H1 (cell line): ENCODE data around the gene DENND1A. TPM values are rescaled to one million over a fixed set of nuclear protein-coding genes. Genes with fewer than 3 reads are reported as not detected.

Experiments used
- CTCF ChIA-PET: fragments of 300-600 bp; sonication (Branson Sonifier 250); formaldehyde crosslinking; loops from one replicate; lab custom pipeline; 2021; ENCODE audit not compliant: partially characterized antibody; lab: Charles Lee
- POLR2A ChIA-PET: fragments of 300-600 bp; sonication (Branson Sonifier 250); formaldehyde crosslinking; loops from one replicate; lab custom pipeline; 2021; ENCODE audit warnings: inconsistent platforms; ENCODE audit not compliant: partially characterized antibody; lab: Charles Lee
- DNase-seq, 2 experiments: peaks; one replicate each; pipeline versions ENCODE4 v3.0.0 to v3.0.0-alpha.2; 2010 to 2022; ENCODE audit warnings: low spot score in 2 of 2, low read depth in 1 of 2, mixed read lengths in 1 of 2
- FAIRE-seq: peaks from 2 replicates; lab custom pipeline; 2011; peaks lifted over from hg19 to GRCh38; lab: Jason Lieb, UNC
- H2AFZ ChIP-seq: 2 replicates; pipeline ENCODE4 v1.8.1; 2012; ENCODE audit warnings: low read length, inconsistent platforms
- H2AK5ac ChIP-seq: 2 replicates; pipeline ENCODE4 v1.6.1; 2013; ENCODE audit warnings: low read depth, low read length
- H2BK120ac ChIP-seq: replicated peaks from 2 replicates; pipeline ENCODE3; 2013; ENCODE audit warnings: low read depth, low read length, inconsistent platforms
- H2BK12ac ChIP-seq: 2 replicates; pipeline ENCODE4 v1.6.1; 2013; ENCODE audit warnings: low read depth, low read length
- H2BK15ac ChIP-seq: 2 replicates; pipeline ENCODE4 v1.6.1; 2013; ENCODE audit warnings: low read length
- H2BK20ac ChIP-seq: 2 replicates; pipeline ENCODE4 v1.6.1; 2013; ENCODE audit warnings: low read length
- H2BK5ac ChIP-seq: 2 replicates; pipeline ENCODE4 v1.6.1; 2013; ENCODE audit warnings: low read depth, low read length
- H3K14ac ChIP-seq: 2 replicates; pipeline ENCODE4 v1.6.1; 2013; ENCODE audit warnings: inconsistent platforms; ENCODE audit not compliant: insufficient read length
- H3K18ac ChIP-seq: 2 replicates; pipeline ENCODE4 v1.6.1; 2013; ENCODE audit warnings: low read length; ENCODE audit errors: extremely low read depth
- H3K23ac ChIP-seq: 2 replicates; pipeline ENCODE4 v1.6.1; 2013; ENCODE audit warnings: inconsistent platforms; ENCODE audit not compliant: insufficient read length
- H3K23me2 ChIP-seq: 2 replicates; pipeline ENCODE4 v1.6.1; 2013; ENCODE audit warnings: low read depth, low read length
- H3K27ac ChIP-seq: 2 replicates; pipeline ENCODE4 v1.6.1; 2011; ENCODE audit warnings: low read depth, low read length, inconsistent platforms
- H3K27me3 ChIP-seq, 4 experiments: replicated peaks in 1 of 4; 1 replicate in 1 of 4; 2 replicates in 3 of 4; pipeline versions ENCODE4 v1.6.1 to v1.8.1; 2011 to 2013; ENCODE audit warnings: low read length in 3 of 4, mild to moderate bottlenecking in 3 of 4, inconsistent platforms in 2 of 4, mixed read lengths in 2 of 4, moderate library complexity in 1 of 4; ENCODE audit not compliant: control insufficient read depth in 3 of 4, insufficient read depth in 3 of 4; ENCODE audit errors: extremely low read depth in 1 of 4
- H3K36me3 ChIP-seq, 4 experiments: 2 replicates each; pipeline versions ENCODE4 v1.6.1 to v1.8.1; 2011 to 2013; ENCODE audit warnings: mild to moderate bottlenecking in 4 of 4, low read length in 3 of 4, moderate library complexity in 2 of 4, control low read depth in 1 of 4, inconsistent platforms in 1 of 4; ENCODE audit not compliant: insufficient read depth in 4 of 4, control insufficient read depth in 2 of 4
- H3K4ac ChIP-seq: replicated peaks from 2 replicates; pipeline ENCODE3; 2013; ENCODE audit warnings: low read length, low read depth, mixed read lengths, inconsistent platforms; ENCODE audit not compliant: insufficient read length
- H3K4me1 ChIP-seq, 4 experiments: replicated peaks in 1 of 4; 1 replicate in 1 of 4; 2 replicates in 3 of 4; pipeline versions ENCODE4 v1.6.1 to v1.8.1; 2011 to 2013; ENCODE audit warnings: low read length in 3 of 4, inconsistent platforms in 2 of 4, mixed read lengths in 1 of 4; ENCODE audit not compliant: insufficient read depth in 4 of 4, control insufficient read depth in 3 of 4
- H3K4me2 ChIP-seq, 2 experiments: 2 replicates each; pipeline versions ENCODE4 v1.6.1 to v1.8.1; 2011 to 2013; ENCODE audit warnings: low read depth in 2 of 2, low read length in 2 of 2, control low read depth in 1 of 2, inconsistent platforms in 1 of 2, mild to moderate bottlenecking in 1 of 2; ENCODE audit not compliant: insufficient read depth in 1 of 2
- H3K4me3 ChIP-seq, 4 experiments: fragments of 200-600, 300-600 bp in 1 of 4; sonication (generic), shearing (Covaris generic), sonication (Bioruptor Twin) in 1 of 4; 2 replicates each; pipeline versions ENCODE4 v1.5.1 to v1.8.1; 2011 to 2016; ENCODE audit warnings: low read length in 4 of 4, low read depth in 3 of 4, control low read depth in 2 of 4, inconsistent platforms in 2 of 4, mild to moderate bottlenecking in 2 of 4, mixed read lengths in 1 of 4, moderate library complexity in 1 of 4; ENCODE audit not compliant: insufficient read depth in 2 of 4; ENCODE audit errors: extremely low read depth in 1 of 4
- H3K56ac ChIP-seq: replicated peaks from 2 replicates; pipeline ENCODE3; 2013; ENCODE audit warnings: low read depth, mild to moderate bottlenecking, mixed read lengths, low read length, inconsistent platforms; ENCODE audit not compliant: insufficient read length
- H3K79me1 ChIP-seq: 2 replicates; pipeline ENCODE4 v1.6.1; 2013; ENCODE audit warnings: low read depth, low read length, control low read depth
- H3K79me2 ChIP-seq, 2 experiments: 2 replicates each; pipeline versions ENCODE4 v1.6.1 to v1.8.1; 2012 to 2013; ENCODE audit warnings: low read length in 2 of 2, mild to moderate bottlenecking in 2 of 2, inconsistent platforms in 1 of 2; ENCODE audit not compliant: insufficient read depth in 2 of 2, control insufficient read depth in 1 of 2
- H3K9ac ChIP-seq, 4 experiments: replicated peaks in 1 of 4; 1 replicate in 1 of 4; 2 replicates in 3 of 4; pipeline versions ENCODE4 v1.6.1 to v1.8.1; 2011 to 2013; ENCODE audit warnings: low read depth in 3 of 4, low read length in 3 of 4, control low read depth in 2 of 4, mild to moderate bottlenecking in 2 of 4, moderate library complexity in 2 of 4, inconsistent platforms in 1 of 4; ENCODE audit errors: extremely low read depth in 1 of 4
- H3K9me3 ChIP-seq, 2 experiments: 2 replicates each; pipeline versions ENCODE4 v1.6.1 to v1.8.1; 2012 to 2013; ENCODE audit warnings: mild to moderate bottlenecking in 2 of 2, moderate library complexity in 2 of 2, control low read depth in 1 of 2, inconsistent platforms in 1 of 2, low read depth in 1 of 2, low read length in 1 of 2, mixed read lengths in 1 of 2; ENCODE audit not compliant: insufficient read depth in 2 of 2
- H4K20me1 ChIP-seq, 2 experiments: replicated peaks in 1 of 2; 2 replicates each; pipeline versions ENCODE3 to v1.8.1; 2011 to 2013; ENCODE audit warnings: inconsistent platforms in 2 of 2, low read length in 2 of 2, mild to moderate bottlenecking in 1 of 2; ENCODE audit not compliant: insufficient read depth in 2 of 2, control insufficient read depth in 1 of 2
- H4K5ac ChIP-seq: 2 replicates; pipeline ENCODE4 v1.6.1; 2013; ENCODE audit warnings: low read length, low read depth, mixed read lengths, inconsistent platforms; ENCODE audit not compliant: insufficient read length
- H4K8ac ChIP-seq: 2 replicates; pipeline ENCODE4 v1.8.0; 2013; ENCODE audit warnings: mild to moderate bottlenecking, moderate library complexity, low read length, inconsistent platforms; ENCODE audit not compliant: insufficient read depth; ENCODE audit errors: extremely low read depth
- H4K91ac ChIP-seq: replicated peaks from 2 replicates; pipeline ENCODE3; 2013; ENCODE audit warnings: low read length, mixed read lengths, inconsistent platforms; ENCODE audit not compliant: insufficient read length
- CEBPB ChIP-seq: IDR thresholded peaks from 2 replicates; pipeline ENCODE4 v1.6.1; 2012; ENCODE audit warnings: low read depth, low read length
- EP300 ChIP-seq, 2 experiments: IDR thresholded peaks; 1 replicate in 1 of 2; 2 replicates in 1 of 2; pipeline ENCODE4 v1.6.1; 2011 to 2012; ENCODE audit warnings: low read depth in 2 of 2, low read length in 2 of 2, mild to moderate bottlenecking in 2 of 2, borderline replicate concordance in 1 of 2, inconsistent platforms in 1 of 2, moderate library complexity in 1 of 2
- HDAC6 ChIP-seq: IDR thresholded peaks from one replicate; pipeline ENCODE4 v1.7.1; 2012; ENCODE audit warnings: low read depth, mild to moderate bottlenecking, inconsistent platforms, low read length, moderate library complexity
- KDM1A ChIP-seq: fragments of 200-600, 300-600 bp; sonication (generic); IDR thresholded peaks from 2 replicates; pipeline ENCODE4 v1.7.1; 2016; ENCODE audit warnings: mild to moderate bottlenecking, low read length, borderline replicate concordance
- MAFK ChIP-seq: IDR thresholded peaks from 2 replicates; pipeline ENCODE4 v1.6.1; 2012; ENCODE audit warnings: low read depth, mild to moderate bottlenecking, improper control_type of control experiment, low read length
- NRF1 ChIP-seq: IDR thresholded peaks from 2 replicates; pipeline ENCODE4 v1.6.1; 2011; ENCODE audit warnings: mild to moderate bottlenecking, low read depth, low read length, improper control_type of control experiment
- POLR2A ChIP-seq, 2 experiments: IDR thresholded peaks; 1 replicate in 1 of 2; 2 replicates in 1 of 2; pipeline ENCODE4 v1.6.1; 2011; ENCODE audit warnings: low read depth in 2 of 2, low read length in 2 of 2, mild to moderate bottlenecking in 2 of 2; ENCODE audit errors: control extremely low read depth in 1 of 2
- POLR2AphosphoS5 ChIP-seq: IDR thresholded peaks from 2 replicates; pipeline ENCODE4 v1.6.1; 2011; ENCODE audit warnings: low read depth, low read length
- RFX5 ChIP-seq: IDR thresholded peaks from 2 replicates; pipeline ENCODE4 v1.6.1; 2011; ENCODE audit warnings: low read depth, low read length, improper control_type of control experiment, borderline replicate concordance
- RNF2 ChIP-seq: fragments of 200-900, 300-1000 bp; sonication (generic); IDR thresholded peaks from 2 replicates; pipeline ENCODE4 v1.7.1; 2016; ENCODE audit warnings: borderline replicate concordance, low read depth, mild to moderate bottlenecking, antibody characterized with exemption, low read length; ENCODE audit not compliant: poor library complexity, severe bottlenecking; ENCODE audit errors: missing control alignments
- SAP30 ChIP-seq: fragments of 300-600 bp; sonication (generic); IDR thresholded peaks from 2 replicates; pipeline ENCODE4 v1.7.1; 2012; ENCODE audit warnings: low read length, moderate library complexity, mild to moderate bottlenecking, inconsistent platforms; ENCODE audit not compliant: insufficient read depth, insufficient replicate concordance
- SIRT6 ChIP-seq: IDR thresholded peaks from one replicate; pipeline ENCODE4 v1.7.1; 2012; ENCODE audit warnings: low read length, inconsistent platforms
- TBP ChIP-seq: IDR thresholded peaks from 2 replicates; pipeline ENCODE4 v1.6.1; 2011; ENCODE audit warnings: low read depth, low read length, improper control_type of control experiment
- TCF12 ChIP-seq: IDR thresholded peaks from 2 replicates; pipeline ENCODE4 v1.6.1; 2011; ENCODE audit warnings: low read depth, mild to moderate bottlenecking, low read length
- ZNF274 ChIP-seq: IDR thresholded peaks from 2 replicates; pipeline ENCODE4 v1.7.0; 2012; ENCODE audit warnings: low read length, borderline replicate concordance; ENCODE audit errors: extremely low read depth
- WGBS, 2 experiments: shearing (Covaris generic) in 1 of 2; methylation state at CpG; one replicate each; pipeline versions ENCODE4 v1.1.6 to v1.1.7; 2013 to 2015; ENCODE audit warnings: low lambda C conversion rate in 2 of 2, mixed read lengths in 2 of 2, inconsistent platforms in 1 of 2, low coverage in 1 of 2, missing lambda C conversion rate in 1 of 2; ENCODE audit not compliant: insufficient replicate concordance in 2 of 2, insufficient coverage in 1 of 2, insufficient read length in 1 of 2; ENCODE audit errors: extremely low coverage in 1 of 2, missing lambda C conversion rate in 1 of 2; 5-methylcytosine and 5-hydroxymethylcytosine counted together
- polyA plus RNA-seq, 7 experiments: library from polyadenylated mRNA; depleted of rRNA in 3 of 7; stranded (reverse) in 5 of 7; unstranded in 2 of 7; fragments of >200 nt in 5 of 7; fragments of 200-250 nt in 2 of 7; gene quantifications; 1 replicate in 5 of 7; 2 replicates in 1 of 7; 4 replicates in 1 of 7; pipeline versions ENCODE4 v1.2.1 to v1.2.3, GENCODE V29; 2011 to 2013; ENCODE audit warnings: missing spikeins in 2 of 7, mixed read lengths in 2 of 7
- total RNA-seq: library from RNA; stranded (reverse); fragmentation: NEBNext Ultra II Directional; extraction: Animal tissue kit (Norgen Biotek cat#: 25700); gene quantifications from 2 replicates; pipeline ENCODE4 v1.2.1, GENCODE V29; 2021

DENND1A gene
- total and polyA plus RNA-seq, 2 of the 8 experiments (the other 6 are each of a cell fraction or from before 2014, with no cell fraction given), result 24.1 to 26.4 TPM

DNA sequence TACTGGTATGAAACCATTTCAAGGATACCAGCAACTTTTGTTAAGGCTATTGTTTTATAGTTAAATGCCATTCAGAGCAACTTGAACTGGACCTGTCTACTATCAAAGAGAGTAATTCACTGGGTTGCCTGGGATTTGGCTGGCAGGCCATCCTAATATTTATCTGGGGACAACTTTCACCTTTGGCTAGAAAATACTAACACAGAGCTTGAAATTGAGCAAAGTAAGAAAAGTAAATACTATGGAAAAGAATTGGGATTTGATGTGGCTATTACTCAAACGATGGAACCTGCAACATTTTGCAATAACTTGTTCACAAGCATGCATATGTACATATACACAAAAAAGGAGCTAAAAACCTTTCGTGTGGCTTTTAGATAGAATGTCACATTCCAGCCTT lies 191.3 kb downstream of the DENND1A start:
- no peaks in the 10 kb centered on the region for H3K79me1 ChIP-seq
- 90% methylated on average over 2 of the region's 2 CpGs; no CpG with 5 or more reads in 1 of the 2 experiments for WGBS, 2 experiments
- H2BK5ac ChIP-seq, result no peak overlapping the region
- POLR2A ChIA-PET, result no interaction called here
- H4K20me1 ChIP-seq, result no peaks in the 10 kb centered on the region
- no peaks in the 10 kb centered on the region for H3K27me3 ChIP-seq
- H3K4me2 ChIP-seq, result no peak overlapping the region
- no peak overlapping the region for H3K4ac ChIP-seq
- no peak for FAIRE-seq
- no peak overlapping the region for H3K9ac ChIP-seq
- H3K23ac ChIP-seq, result no peak overlapping the region
- no peak overlapping the region for H2BK120ac ChIP-seq
- no peaks in the 10 kb centered on the region for H3K9me3 ChIP-seq
- H2AFZ ChIP-seq, result no peak overlapping the region
- H2BK15ac ChIP-seq, result no peak overlapping the region
- H3K14ac ChIP-seq, result no peak overlapping the region
- H4K8ac ChIP-seq, result no peak overlapping the region
- no peak overlapping the region for H4K91ac ChIP-seq
- H3K56ac ChIP-seq, result no peak overlapping the region
- peaks cover 2% of the 10 kb centered on the region; the same call in 1 of the 2 replicates for H3K23me2 ChIP-seq
- no peak overlapping the region for H3K27ac ChIP-seq
- no peaks in the 10 kb centered on the region for H3K36me3 ChIP-seq
- H3K4me3 ChIP-seq, result no peak overlapping the region
- CTCF ChIA-PET, result interaction anchor here (0.6 to 0.8 kb wide), 2 partner anchors 12 to 191 kb away, joined by 3 read pairs; no protein-coding TSS in a partner anchor
- no peak overlapping the region for H2AK5ac ChIP-seq
- H2BK20ac ChIP-seq, result no peak overlapping the region
- no peak overlapping the region for H3K18ac ChIP-seq
- peaks cover 0 to 2% (median 0%) of the 10 kb centered on the region in 4 experiments; a peak in 1 of 7 replicates for H3K4me1 ChIP-seq
- no peak for DNase-seq
- H4K5ac ChIP-seq, result no peak overlapping the region
- H3K79me2 ChIP-seq, result no peaks in the 10 kb centered on the region
- H2BK12ac ChIP-seq, result no peak overlapping the region
- TF ChIP-seq NRF1 (no peak), SIRT6 (no peak), HDAC6 (no peak), MAFK (no peak), KDM1A (no peak), SAP30 (no peak), TBP (no peak), CEBPB (no peak), POLR2AphosphoS5 (no peak), RNF2 (no peak), EP300 (IDR thresholded peaks at IDR 0.05; ENCODE audit: borderline replicate concordance in 1 of 2, low read depth in 2 of 2, low read length in 2 of 2) (no peak), RFX5 (no peak), ZNF274 (no peak), POLR2A (IDR thresholded peaks at IDR 0.05; ENCODE audit: control extremely low read depth in 1 of 2, low read depth in 2 of 2, low read length in 2 of 2) (no peak), TCF12 (no peak)
